Activated gamma-delta T cell (primary cell): Measurements from ENCODE around the gene B4GALT5.

ENCODE experiments used
- DNase-seq: peaks from one replicate; lab custom pipeline; 2025; lab: John Stamatoyannopoulos, UW

The B4GALT5 gene

GRCh38 chr20:49584418-49585382 is 129.0 kb downstream of the B4GALT5 start:
- no peak for DNase-seq

DNA sequence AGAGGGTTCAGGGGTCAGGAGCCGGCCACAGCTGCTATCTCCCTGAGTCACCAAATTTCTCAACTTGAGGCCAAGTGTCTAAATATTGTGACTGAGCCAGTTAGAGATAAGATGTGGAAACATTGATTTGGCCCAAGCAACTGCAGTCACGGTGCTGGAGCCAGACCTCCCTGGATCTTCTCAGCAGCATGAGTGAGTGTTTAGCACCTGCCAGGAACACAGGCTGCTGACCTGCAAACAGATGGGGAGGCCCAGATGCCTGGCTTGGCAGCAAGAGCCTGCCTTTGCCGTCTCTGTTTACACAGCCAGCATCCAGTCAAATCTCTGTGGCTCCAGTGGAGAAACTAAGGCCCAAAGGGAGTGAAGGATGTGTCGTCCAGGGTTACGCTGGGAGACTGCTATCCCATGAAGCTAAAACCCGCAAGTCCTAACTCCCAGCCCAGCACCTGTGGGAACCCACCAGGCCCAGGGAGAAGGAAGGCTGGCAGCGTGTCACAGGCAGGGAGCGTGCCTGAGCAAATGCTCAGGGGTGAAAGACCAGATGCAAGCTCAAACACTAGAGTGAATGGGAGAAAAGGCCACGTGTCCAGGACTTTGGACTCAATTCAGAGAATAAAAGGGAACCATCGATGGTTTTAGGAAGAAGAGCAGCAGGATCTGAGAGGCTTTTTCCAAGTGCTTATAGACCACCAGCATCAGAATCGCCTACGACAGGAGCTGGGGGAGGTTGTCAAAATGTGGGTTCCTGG is 129.8 kb downstream of the B4GALT5 start:
- no peak for DNase-seq

DNA sequence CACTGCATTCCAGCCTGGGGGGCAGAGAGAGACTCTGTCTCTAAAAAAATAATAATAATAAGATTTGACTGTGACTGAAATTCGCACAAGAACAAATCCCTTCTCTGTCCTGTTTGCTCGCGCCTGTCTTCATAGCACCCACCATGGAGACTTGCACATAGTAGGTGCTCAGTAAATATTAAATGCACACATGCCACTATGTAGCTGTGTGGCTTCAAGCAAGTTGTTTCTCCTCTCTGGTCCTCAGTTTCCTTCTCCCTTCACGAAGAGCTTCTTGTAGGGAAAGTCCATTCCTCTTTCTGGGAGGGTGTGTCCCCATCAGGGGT is 130.4 kb downstream of the B4GALT5 start:
- DNase-seq, result no peak
